HepG2 (cell line): Measurements from ENCODE around the gene EPHA2. TPM values are rescaled to one million over a fixed set of nuclear protein-coding genes. Genes with fewer than 3 reads are reported as not detected.

Experiments used
- MAFF ChIP-seq: IDR thresholded peaks from 2 replicates; pipeline ENCODE4 v1.6.1; 2011; ENCODE audit warnings: low read depth, low read length, improper control_type of control experiment
- MAFG ChIP-seq: sonication (generic); formaldehyde crosslinking; IDR thresholded peaks from 2 replicates; pipeline ENCODE4 v1.5.1; 2020; ENCODE audit warnings: mild to moderate bottlenecking, missing genetic modification reagents
- MAFK ChIP-seq, 2 experiments: IDR thresholded peaks in 1 of 2; conservative IDR thresholded peaks in 1 of 2; 2 replicates each; pipeline ENCODE4 v1.6.1; 2011; ENCODE audit warnings: improper control_type of control experiment in 2 of 2, low read length in 2 of 2
- MXD4 ChIP-seq: IDR thresholded peaks from 2 replicates; pipeline ENCODE4 v1.6.1; 2016; ENCODE audit warnings: mild to moderate bottlenecking, missing biosample characterization, missing genetic modification reagents
- RBM22 ChIP-seq: fragments of 200-400 bp; formaldehyde crosslinking; optimal IDR thresholded peaks from 2 replicates; pipeline ENCODE3; 2017; ENCODE audit warnings: mild to moderate bottlenecking, low read length, moderate library complexity
- ZBTB7A ChIP-seq: sonication (generic); formaldehyde crosslinking; IDR thresholded peaks from 2 replicates; pipeline ENCODE4 v1.8.0; 2022; ENCODE audit warnings: mild to moderate bottlenecking, missing genetic modification reagents
- ZEB1 ChIP-seq: IDR thresholded peaks from 2 replicates; pipeline ENCODE4 v1.6.1; 2012; ENCODE audit warnings: mild to moderate bottlenecking, low read depth, inconsistent platforms; ENCODE audit not compliant: insufficient replicate concordance
- ZNF614 ChIP-seq: IDR thresholded peaks from 2 replicates; pipeline ENCODE4 v1.6.1; 2018; ENCODE audit warnings: missing biosample characterization, missing genetic modification reagents, inconsistent platforms, borderline replicate concordance
- ZNF75D ChIP-seq: sonication (generic); formaldehyde crosslinking; IDR thresholded peaks from 2 replicates; pipeline ENCODE4 v1.8.1; 2023; ENCODE audit warnings: missing genetic modification reagents, mild to moderate bottlenecking, borderline replicate concordance
- polyA plus RNA-seq, 8 experiments: library from polyadenylated mRNA; depleted of rRNA in 3 of 8; stranded (reverse) in 7 of 8; unstranded in 1 of 8; fragments of >200 nt; fragmentation: Illumina TruSeq in 4 of 8; extraction: Trizol in 4 of 8; gene quantifications; 2 replicates each; pipeline versions ENCODE4 v1.2.1 to v1.2.3, GENCODE V29; 2011 to 2016; ENCODE audit warnings: low read depth in 4 of 8, missing spikeins in 1 of 8, mixed read lengths in 1 of 8; ENCODE audit not compliant: insufficient read depth in 1 of 8
- total RNA-seq, 5 experiments: library from RNA; depleted of rRNA; stranded (reverse); fragments of >200 nt; fragmentation: Illumina TruSeq; extraction: Trizol; gene quantifications; 2 replicates each; pipeline ENCODE4 v1.2.3, GENCODE V29; 2016; ENCODE audit warnings: low read depth in 1 of 5
- TF ChIP-seq, protein P1 (sequence below): sonication (generic); formaldehyde crosslinking; IDR thresholded peaks from 2 replicates; pipeline ENCODE4 v1.5.1; 2020; ENCODE audit warnings: mild to moderate bottlenecking, missing genetic modification reagents, moderate library complexity

Gene EPHA2
- total and polyA plus RNA-seq, 2 of the 13 experiments (the other 11 are each of a cell fraction or from before 2014, with no cell fraction given), result 33.6 to 53.6 TPM

DNA sequence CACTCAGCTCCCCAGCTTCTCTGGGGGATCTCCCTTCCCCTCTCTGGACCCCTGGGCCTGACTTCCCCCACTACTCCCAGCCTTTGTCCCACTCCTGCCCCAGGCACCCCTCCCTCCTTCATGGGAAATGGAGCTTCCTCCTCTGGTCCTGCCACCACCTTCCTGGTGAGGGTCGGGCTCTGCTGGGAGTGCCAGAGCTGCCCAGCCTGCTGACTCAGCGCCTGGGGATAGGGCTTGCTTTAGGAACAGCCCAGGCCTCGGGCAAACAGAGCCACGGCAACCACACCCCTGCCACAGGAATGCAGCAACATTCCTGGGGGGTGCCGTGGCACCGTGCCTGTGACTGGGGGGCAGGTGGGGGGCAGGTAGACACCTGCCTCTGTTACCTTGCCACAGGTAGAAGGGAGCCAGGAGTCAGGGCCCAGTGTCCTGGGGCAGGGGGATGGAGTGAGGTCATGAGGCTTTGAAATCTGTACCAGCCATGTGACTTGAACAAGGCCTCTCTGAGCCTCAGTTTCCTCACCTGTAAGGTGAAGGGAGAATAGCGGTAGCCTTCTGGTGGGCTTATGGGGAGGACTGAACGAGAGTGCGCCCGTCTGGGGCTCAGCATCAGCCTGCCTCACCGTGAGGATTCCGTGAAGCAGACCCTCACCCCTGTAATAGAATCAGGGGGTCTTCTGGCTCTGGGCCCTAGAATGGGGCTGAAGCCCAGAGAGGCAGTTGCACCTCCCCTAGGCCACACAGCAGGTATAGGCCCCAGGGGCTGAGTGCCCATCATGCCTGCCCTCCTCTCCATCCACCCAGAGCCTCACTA lies 17.8 kb upstream of the EPHA2 start (continued):
- TF ChIP-seq, protein P1, sequence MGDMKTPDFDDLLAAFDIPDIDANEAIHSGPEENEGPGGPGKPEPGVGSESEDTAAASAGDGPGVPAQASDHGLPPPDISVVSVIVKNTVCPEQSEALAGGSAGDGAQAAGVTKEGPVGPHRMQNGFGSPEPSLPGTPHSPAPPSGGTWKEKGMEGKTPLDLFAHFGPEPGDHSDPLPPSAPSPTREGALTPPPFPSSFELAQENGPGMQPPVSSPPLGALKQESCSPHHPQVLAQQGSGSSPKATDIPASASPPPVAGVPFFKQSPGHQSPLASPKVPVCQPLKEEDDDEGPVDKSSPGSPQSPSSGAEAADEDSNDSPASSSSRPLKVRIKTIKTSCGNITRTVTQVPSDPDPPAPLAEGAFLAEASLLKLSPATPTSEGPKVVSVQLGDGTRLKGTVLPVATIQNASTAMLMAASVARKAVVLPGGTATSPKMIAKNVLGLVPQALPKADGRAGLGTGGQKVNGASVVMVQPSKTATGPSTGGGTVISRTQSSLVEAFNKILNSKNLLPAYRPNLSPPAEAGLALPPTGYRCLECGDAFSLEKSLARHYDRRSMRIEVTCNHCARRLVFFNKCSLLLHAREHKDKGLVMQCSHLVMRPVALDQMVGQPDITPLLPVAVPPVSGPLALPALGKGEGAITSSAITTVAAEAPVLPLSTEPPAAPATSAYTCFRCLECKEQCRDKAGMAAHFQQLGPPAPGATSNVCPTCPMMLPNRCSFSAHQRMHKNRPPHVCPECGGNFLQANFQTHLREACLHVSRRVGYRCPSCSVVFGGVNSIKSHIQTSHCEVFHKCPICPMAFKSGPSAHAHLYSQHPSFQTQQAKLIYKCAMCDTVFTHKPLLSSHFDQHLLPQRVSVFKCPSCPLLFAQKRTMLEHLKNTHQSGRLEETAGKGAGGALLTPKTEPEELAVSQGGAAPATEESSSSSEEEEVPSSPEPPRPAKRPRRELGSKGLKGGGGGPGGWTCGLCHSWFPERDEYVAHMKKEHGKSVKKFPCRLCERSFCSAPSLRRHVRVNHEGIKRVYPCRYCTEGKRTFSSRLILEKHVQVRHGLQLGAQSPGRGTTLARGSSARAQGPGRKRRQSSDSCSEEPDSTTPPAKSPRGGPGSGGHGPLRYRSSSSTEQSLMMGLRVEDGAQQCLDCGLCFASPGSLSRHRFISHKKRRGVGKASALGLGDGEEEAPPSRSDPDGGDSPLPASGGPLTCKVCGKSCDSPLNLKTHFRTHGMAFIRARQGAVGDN (CRISPR knock-in tag), result peak; percentile 48; the same call in 1 of the 2 replicates
- TF ChIP-seq ZEB1 (peak; percentile 93), MAFG (CRISPR knock-in tag) (peak; percentile 90), ZNF75D (CRISPR knock-in tag) (no peak), ZNF614 (CRISPR knock-in tag) (no peak), MAFK (conservative IDR thresholded peaks at IDR 0.05 in 1 of 2, IDR thresholded peaks at IDR 0.05 in 1 of 2; ENCODE audit: low read length in 2 of 2) (peak; percentile 90 to 95), MXD4 (CRISPR knock-in tag) (no peak), ZBTB7A (CRISPR knock-in tag) (no peak), RBM22 (no peak), MAFF (peak; percentile 85)
